Measurements from ENCODE around the gene LCN15. TPM values are rescaled to one million over a fixed set of nuclear protein-coding genes. Genes with fewer than 3 reads are reported as not detected.

The LCN15 gene
- total RNA-seq, 1 experiment from 2014 or later, result not detected

DNA sequence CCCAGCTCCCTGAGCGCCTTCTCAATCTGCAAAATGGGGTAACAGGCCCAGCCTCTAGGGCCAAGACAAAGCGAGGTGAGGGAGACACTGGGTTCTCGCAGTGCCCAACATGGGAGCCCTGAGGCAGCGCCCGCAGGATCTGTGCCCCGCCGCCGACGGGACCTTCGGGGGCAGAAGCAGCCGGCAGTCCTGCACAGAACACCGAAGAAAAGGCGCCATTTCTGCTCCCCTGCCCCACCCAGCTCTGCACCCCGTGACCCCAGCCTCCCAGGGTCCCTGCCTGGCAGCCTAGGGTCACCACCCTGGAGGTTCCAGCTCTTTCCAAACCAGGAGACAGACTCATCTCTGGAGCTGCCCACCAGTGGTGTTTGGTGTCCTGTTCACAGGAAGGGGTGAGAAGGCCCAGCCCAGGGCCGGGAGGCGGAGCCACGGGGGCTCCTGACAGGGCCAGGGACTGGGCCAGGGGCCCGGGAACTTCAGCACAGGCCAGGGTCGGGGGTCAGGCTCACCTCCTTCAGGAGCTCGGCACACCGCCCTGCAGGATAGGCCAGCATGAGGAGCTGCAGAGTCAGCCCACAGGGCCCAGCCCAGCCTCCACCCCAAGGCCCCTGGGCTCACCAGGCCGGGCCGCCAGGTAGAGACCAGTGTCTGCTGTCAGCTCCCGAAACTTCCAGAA, 9.6 kb downstream of the LCN15 start:
- no peak overlapping the region for H3K18ac ChIP-seq (ENCODE audit: insufficient read length, low read depth, low read length)
- WGBS (ENCODE audit: extremely low coverage, insufficient read length, low lambda C conversion rate), result no CpG with 5 or more reads among the region's 24 CpGs

More for the DNA sequence above, 9.6 kb downstream of the LCN15 start:
- Histone ChIP-seq H3K9ac (ENCODE audit: extremely low read depth, insufficient read length, low read length) (no peak overlapping the region), H2BK20ac (ENCODE audit: low read depth, low read length, poor library complexity, severe bottlenecking) (no peak overlapping the region), H3T11ph (ENCODE audit: low read length) (no peak overlapping the region), H4K20me1 (ENCODE audit: control insufficient read depth, insufficient read depth, insufficient read length) (no peaks in the 10 kb centered on the region), H3K4ac (ENCODE audit: low read depth, low read length) (no peak overlapping the region), H3K23ac (ENCODE audit: insufficient read length, low read depth, low read length) (no peak overlapping the region), H2BK12ac (ENCODE audit: insufficient read length, low read depth, low read length) (no peak overlapping the region), H4K8ac (replicated peaks; ENCODE audit: insufficient read length, low read depth, low read length) (no peak overlapping the region), H3K27ac (ENCODE audit: insufficient read length, low read depth, low read length) (no peak overlapping the region), H3K79me1 (ENCODE audit: insufficient read depth, low read depth, low read length, poor library complexity, severe bottlenecking) (no peaks in the 10 kb centered on the region), H3K4me1 (ENCODE audit: insufficient read depth, low read length) (no peaks in the 10 kb centered on the region), H4K91ac (ENCODE audit: insufficient read length, low read depth, low read length) (no peak overlapping the region), H2AK5ac (ENCODE audit: insufficient read length, low read length) (no peak overlapping the region), H3K27me3 (ENCODE audit: insufficient read depth, low read length) (no peaks in the 10 kb centered on the region), H3K9me3 (ENCODE audit: control insufficient read depth, low read depth, low read length) (no peaks in the 10 kb centered on the region), H3K56ac (ENCODE audit: insufficient read length, low read depth, low read length) (no peak overlapping the region), H3K4me2 (ENCODE audit: insufficient read depth, insufficient read length, low read length) (no peak overlapping the region), H2BK15ac (ENCODE audit: low read depth, low read length) (no peak overlapping the region), H2BK5ac (ENCODE audit: insufficient read length, low read length) (no peak overlapping the region), H2BK120ac (ENCODE audit: low read depth, low read length, poor library complexity, severe bottlenecking) (no peak overlapping the region), H3K23me2 (ENCODE audit: insufficient read length, low read depth, low read length, poor library complexity, severe bottlenecking) (no peaks in the 10 kb centered on the region), H4K5ac (ENCODE audit: insufficient read length, low read depth, low read length) (no peak overlapping the region), H2AFZ (ENCODE audit: low read length) (no peak overlapping the region), H3K79me2 (ENCODE audit: insufficient read depth, low read length) (no peaks in the 10 kb centered on the region), H3K14ac (ENCODE audit: insufficient read depth, low read length) (no peak overlapping the region; the same call in 1 of the 2 replicates)
- Mint-ChIP-seq H3K27ac (no peak overlapping the region), H3K9me3 (peaks cover 20 to 22% of the 10 kb centered on the region in 2 experiments), H3K4me3 (no peak overlapping the region), H3K36me3 (ENCODE audit: insufficient read depth in 1 of 3, low read depth in 3 of 3) (peaks cover 2 to 15% (median 2%) of the 10 kb centered on the region in 3 experiments; a peak in 6 of 7 replicates), H3K27me3 (ENCODE audit: low read depth) (peaks cover 20% of the 10 kb centered on the region), H3K4me1 (peaks cover 4% of the 10 kb centered on the region in 2 experiments; a peak in 3 of 4 replicates)
- no peak for TF ChIP-seq CTCF (conservative IDR thresholded peaks at IDR 0.05)
- DNase-seq, result peak; percentile 62
